DMS79 treated with DMSO at 0.1 percent for 48 hours (cell line): ENCODE data around the gene CBLC.
"Not testable (repeated sequence)": the region's sequence is repeated elsewhere in the genome, so short reads cannot be mapped to it uniquely, and the experiment has no call there.

Experiments used
- DNase-seq: peaks from one replicate; lab custom pipeline; 2025; lab: John Stamatoyannopoulos, UW

The CBLC gene

DNA sequence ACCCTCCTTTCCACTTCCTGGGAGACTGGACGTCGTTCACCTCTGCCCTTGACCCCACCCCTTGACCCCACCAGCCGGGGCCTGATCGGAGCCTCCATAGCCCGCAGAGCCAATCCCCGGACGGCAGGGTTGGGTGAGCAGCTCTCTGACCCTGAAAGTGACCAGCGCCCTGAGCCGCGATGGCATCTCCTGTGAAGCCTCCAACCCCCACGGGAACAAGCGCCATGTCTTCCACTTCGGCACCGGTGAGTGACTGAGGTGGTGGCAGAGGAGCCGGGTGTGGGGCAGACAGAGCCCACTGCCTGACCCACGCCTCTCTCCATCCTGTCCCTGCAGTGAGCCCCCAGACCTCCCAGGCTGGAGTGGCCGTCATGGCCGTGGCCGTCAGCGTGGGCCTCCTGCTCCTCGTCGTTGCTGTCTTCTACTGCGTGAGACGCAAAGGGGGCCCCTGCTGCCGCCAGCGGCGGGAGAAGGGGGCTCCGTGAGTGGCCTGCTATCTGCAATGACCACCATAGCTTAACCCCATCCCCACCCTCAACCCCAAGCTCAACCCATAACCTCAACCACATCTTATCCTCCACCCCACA, 41.6 kb downstream of the CBLC start:
- no peak for DNase-seq

DNA sequence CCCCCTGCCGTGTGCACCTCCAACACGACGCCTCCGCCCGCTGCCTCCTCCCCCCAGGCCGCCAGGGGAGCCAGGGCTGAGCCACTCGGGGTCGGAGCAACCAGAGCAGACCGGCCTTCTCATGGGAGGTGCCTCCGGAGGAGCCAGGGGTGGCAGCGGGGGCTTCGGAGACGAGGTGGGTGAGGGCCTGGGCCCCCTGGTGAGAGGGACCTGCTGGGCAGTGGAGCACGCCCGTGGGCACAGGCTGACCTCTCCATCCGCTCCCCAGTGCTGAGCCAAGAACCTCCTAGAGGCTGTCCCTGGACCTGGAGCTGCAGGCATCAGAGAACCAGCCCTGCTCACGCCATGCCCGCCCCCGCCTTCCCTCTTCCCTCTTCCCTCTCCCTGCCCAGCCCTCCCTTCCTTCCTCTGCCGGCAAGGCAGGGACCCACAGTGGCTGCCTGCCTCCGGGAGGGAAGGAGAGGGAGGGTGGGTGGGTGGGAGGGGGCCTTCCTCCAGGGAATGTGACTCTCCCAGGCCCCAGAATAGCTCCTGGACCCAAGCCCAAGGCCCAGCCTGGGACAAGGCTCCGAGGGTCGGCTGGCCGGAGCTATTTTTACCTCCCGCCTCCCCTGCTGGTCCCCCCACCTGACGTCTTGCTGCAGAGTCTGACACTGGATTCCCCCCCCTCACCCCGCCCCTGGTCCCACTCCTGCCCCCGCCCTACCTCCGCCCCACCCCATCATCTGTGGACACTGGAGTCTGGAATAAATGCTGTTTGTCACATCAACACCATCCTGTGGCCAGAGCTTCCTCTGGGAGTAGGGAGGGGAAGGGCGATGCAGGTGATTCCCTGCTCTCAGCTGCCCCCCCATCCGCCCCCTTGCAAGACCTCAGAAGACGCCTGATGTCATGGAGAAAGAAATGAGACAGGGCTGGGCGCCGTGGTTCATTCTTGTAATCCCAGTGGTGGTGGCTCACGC, 43.2 kb downstream of the CBLC start:
- no peak for DNase-seq

DNA sequence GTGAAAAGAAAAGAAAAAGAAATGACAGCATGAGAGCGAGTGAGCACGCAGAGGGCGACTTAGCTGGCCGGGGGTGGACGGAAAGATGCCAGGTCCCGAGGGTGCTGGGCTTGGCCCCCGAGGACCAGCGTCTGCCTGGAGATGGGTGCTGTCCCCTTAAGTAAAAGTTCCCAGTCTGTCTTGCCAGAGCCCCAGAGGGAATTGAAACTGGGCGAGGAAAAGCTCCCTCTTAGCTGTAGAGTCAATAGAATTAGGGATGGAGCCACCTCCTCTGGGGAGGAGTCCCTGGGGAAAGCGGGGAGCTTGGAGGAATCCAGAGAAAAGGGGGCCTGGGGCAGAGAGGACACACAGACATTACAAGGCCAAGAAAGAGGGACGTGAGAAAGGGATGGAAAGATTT, 44.5 kb downstream of the CBLC start:
- no peak for DNase-seq

DNA sequence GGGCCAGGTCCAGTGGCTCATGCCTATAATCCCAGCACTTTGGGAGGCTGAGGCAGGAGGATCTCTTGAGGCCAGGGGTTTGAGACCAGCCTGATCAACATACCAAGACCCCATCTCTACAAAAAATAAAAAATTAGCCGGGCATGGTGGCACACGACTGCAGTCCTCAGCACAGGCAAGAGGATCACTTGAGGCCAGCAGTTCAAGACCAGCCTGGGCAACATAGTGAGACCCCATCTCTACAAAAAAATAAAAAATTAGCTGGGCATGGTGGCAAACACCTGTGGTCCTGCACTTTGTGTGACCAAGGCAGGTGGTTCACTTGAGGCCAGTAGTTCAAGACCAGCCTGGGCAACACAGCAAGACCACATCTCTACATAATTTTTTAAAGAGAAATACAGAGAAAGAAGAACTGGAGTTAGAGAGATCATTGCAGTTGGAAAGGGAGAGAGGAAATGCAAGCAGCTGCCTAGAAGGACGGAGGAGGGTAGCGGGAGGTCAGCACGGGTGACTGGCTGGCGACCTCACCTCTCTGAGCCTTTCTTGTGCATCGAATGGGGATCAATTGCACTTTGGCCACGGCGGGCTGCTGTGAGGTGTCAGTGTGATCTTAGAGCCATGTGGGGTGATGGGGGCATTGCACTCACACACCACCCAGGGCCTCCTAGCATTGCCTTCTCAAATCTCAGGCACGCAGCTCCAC, 45.1 kb downstream of the CBLC start:
- no peak for DNase-seq

DNA sequence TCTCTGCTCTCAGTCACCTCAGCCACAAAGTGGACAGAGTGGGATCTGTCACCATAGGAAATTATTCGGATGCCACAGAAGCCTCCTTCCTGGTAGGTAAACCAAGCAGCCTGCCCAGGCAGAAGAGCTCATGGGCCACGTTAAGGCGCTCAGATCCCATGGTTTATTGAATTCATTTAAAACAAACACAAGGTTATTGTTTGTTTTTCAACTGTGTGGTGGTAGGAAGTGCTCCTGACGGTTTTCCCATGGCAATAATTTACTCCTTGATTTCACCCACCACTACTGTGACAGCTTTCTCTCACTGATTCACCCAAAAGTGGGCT, 45.6 kb downstream of the CBLC start:
- DNase-seq = no peak

DNA sequence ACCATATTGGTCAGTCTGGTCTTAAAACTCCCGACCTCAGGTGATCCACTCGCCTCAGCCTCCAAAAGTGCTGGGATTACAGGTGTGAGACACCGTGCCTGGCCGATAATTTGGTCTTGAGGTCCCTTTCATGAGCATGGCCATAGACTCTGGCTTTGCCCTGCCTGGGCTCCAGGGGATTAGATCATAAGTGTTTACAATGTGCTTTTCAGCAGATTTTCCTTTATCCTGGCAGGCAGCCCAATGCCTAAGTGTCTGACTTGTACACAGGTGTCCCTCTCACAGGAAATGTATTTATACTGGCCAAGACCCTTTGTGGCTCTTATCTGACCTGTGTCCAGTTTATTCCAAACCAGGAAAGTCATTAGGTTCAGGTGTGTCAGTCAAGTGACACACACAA, 47.1 kb downstream of the CBLC start:
- peak; percentile 77 for DNase-seq

DNA sequence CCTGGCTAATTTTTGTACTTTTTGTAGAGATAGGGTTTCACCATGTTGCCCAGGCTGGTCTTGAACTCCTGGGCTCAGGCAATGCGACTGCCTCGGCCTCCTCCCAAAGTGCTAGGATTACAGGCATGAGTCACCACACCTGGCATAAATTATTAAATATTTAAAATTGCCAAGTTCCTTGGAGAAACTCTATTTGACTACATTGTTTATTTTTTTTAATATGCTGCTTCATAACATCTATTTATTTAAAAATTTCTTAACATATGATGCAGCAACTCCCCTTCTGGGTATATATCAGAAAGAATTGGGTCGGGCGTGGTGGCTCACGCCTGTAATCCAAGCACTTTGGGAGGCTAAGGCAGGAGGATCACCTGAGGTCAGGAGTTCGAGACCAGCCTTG, 55.2 kb downstream of the CBLC start:
- DNase-seq = not testable (repeated sequence)

DNA sequence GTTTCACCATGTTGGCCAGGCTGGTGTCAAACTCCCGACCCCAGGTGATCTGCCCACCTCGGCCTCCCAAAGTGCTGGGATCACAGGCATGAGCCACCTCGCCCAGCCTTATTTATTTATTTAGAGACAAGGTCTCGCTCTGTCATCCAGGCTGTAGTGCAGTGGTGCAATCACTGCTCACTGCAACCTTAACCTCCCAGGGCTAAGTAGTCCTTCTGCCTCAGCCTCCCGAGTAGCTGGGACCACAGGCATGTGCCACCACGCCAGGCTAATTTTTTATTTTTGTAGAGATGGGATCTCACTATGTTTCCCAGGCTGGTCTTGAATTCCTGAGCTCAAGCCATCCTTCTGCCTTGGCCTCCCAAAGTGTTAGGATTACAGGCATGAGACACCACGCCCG, 56.7 kb downstream of the CBLC start:
- DNase-seq = not testable (repeated sequence)

DNA sequence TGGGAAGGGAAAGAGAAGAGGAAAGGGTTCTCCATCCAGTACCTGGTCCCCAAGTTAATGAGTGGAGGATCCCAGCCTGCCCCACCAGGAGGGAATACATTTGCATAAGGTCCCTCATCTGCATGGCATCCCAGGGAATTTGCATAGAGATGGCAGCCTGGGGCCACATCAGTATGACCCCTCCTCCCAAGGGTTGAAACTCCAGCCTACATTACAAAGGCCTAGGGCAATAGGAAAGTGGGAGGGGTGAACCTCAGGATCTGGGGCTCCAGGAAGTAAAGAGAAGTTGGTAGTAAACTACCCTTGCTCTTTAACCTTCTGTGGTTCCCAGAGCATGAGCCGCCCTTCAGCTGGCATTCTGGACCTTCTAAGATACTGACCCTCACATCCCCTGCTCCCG, 61.6 kb downstream of the CBLC start:
- DNase-seq = no peak

DNA sequence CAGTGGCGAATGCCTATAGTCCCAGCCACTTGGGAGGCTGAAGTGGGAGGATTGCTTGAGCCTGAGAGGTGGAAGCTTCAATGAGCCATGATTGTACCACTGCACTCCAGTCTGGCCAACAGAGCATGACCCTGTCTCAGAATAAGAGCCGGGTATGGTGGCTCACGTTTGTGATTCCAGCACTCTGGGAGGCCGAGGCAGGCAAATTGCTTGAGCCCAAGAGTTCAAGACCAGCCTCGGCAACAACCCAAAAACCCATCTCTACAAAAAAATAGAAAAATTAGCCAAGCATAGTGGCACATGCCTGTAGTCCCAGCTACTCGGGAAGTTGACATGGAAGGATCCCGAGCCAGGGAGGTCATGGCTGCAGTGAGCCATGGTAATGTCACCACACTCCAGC, 63.1 kb downstream of the CBLC start:
- peak; percentile 2 for DNase-seq

DNA sequence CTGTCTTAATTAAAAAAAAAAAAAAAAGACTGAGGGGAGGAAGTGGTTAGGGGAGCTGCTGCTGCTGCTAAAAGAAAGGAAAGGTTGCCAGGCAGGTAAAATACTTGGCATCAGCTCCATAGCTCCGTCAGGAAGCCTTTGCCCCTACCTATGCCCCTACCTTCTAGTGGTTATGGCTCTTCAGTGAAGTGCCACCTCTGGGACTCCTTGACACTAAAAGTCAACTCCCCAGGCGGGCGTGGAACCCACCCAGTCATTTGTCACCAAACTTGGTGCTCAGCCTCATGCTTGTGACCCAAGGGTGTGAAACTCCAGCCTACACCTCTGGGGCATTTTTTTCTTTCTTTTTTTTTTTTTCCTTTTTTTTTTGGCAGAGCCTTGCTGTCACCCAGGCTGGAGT, 63.5 kb downstream of the CBLC start:
- DNase-seq = peak; percentile 42

DNA sequence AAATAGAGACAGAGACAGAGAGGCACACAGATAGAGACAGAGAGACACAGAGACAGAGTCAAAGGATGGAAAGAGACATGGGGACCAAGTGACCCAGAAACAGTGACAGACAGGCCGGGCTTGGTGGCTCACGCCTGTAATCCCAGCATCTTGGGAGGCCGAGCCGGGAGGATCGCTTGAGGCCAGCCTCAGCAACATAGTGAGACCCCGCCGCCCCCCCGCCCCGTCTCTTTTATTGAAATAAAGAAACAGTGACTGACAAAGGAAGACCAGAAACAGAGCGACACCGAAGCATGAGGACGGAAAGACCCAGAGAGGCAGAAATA, 67.6 kb downstream of the CBLC start:
- DNase-seq = no peak

DNA sequence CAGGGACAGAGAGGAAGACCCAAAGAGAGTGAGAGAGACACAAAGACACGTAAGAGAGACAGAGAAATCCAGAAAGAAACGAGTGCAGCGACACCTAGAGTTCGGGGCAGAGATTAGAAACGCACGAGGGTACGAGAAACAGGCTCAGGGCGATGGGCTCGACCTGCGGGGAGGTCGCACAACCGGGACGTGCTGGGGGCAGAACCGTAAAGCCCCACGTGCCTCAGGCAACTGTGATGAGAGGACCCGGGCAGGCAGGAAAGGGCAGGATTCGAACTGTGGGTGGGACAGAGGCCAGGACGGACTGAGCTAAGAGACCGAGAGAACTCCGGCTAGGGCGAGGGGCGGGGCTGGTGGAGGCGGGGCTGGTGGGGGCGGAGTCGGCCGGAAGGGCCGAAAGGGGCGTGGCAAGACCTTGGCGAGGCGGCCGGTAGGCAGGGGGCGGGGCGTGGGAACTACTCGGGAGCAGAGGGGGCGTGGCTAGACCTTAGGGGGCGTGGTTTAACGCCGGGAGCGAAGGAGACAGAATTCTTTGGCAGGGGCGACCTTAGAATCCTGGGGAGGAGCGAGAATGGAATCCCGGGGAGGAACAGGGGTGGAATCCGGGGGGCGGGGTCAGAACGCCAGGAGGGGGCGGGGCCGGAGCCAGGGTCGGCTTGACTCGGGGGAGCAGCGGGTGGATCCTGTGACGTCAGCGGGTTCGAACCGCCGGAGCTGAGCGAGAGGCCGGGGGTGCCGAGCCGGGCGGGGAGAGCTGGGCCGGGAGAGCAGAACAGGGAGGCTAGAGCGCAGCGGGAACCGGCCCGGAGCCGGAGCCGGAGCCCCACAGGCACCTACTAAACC, 68.1 kb downstream of the CBLC start, which contains the start of gene NECTIN2:
NECTIN2 (plus strand) TSS at position 686 of the 843 bp plus-strand sequence. CDS start 229 bp downstream, outside the sequence.
- peak; percentile 89 for DNase-seq

DNA sequence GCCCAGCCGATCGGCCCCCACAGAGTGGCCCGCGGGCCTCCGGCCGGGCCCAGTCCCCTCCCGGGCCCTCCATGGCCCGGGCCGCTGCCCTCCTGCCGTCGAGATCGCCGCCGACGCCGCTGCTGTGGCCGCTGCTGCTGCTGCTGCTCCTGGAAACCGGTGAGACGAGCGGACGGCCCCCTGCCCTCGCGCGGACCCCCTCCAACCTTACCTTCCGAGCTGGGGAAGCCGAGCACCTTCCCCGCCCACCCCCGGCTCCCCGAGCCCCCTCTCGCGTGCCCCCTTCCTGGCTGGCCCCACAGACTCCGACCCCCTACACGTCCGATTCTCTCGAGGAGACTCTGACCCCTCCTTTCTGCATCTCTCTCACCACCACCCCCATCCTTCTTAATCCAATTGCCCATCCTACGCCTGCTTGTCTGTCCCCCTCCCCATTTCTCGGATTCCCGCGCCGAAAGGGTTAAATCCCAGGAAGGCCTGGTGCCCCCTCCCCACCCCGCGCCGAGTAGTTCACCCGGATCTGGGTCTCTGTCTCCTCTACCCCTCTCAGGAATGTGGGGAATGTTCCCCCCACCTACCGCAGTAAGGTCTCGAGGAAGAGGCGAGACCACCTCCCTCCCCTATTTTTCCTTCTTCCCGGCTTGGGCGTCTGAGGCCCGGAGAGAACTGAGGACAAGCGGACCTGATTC, 68.9 kb downstream of the CBLC start:
- DNase-seq = peak; percentile 4

DNA sequence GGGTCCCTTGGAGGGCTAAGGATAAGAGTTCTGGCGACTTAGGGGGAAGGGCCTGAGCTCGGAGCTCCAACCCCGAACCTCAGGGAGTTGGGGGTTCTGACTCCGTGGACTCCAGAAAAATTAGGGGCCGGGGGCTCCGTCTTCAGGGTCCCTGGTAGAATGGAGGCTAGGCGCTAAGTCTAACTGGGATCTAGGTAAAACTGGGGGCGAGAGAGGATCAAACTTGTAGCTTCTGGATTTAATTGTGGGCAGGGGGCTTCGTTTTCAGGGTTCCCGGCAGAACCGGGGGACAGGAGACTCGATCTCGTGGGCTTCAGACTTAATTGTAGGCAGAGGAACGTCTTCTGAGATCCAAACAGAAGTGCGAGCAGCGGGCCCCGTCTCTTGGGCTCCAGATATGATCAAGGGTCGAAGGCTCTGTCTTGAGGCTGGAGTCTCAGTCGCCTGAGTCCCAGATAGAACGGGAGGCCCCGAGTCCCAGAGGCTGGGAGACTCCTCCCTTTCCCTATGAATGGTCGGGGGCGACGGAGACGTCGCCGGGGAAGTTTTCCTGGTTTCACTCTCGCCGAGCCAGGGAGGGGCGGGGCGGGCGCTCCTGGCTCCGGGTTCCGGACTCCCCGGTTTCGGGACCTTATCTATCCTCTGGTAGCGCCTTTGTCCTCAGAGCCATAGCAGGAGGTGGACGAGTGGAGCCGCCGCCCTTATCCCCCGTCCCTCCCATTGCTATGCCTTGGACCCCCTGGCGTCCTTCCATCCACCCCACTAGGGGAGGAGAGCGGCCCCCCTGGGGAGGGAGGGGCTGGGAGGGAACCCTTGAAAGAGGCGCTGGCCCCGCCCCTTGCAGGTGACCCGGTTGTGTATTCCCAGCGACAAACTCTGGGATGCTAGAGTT, 69.7 kb downstream of the CBLC start:
- peak; percentile 23 for DNase-seq

DNA sequence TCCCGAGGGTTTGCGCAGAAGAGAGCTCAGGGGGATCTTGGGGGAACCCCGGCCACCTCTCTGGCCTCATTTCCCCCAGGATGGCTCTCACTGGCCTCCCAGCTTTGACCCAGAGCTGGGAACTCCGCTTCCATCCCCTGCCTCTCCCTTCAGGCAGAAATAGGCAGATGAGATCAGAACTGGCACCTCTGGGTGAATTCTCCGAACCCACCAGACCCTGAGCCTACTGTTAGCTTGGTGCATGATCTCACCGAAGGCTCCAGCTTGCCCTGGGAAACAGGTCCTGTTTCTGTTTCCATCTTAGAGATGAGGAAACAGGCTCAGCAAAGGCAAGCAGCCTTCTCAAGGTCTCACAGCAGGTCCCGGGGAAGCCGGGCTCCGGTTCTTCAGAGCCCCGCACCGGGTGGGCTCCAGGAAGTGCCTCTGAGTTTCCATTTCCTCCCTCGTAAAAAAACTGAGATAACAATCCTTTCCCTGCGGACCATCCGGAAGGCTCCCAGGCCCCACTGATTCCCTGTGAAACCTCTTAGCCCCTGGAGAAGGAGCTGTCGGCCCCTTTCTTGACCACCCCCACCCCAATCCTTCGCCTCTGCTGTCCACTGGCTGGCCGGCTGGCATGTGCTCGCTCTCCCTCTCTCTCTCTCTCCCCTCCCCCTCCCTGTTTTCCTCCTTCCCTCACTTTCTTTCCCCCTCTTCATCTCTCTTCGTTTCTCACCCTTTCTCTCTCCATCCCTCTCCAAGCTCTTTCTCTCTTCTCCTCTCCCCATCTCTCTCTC, 70.5 kb downstream of the CBLC start:
- DNase-seq = no peak

DNA sequence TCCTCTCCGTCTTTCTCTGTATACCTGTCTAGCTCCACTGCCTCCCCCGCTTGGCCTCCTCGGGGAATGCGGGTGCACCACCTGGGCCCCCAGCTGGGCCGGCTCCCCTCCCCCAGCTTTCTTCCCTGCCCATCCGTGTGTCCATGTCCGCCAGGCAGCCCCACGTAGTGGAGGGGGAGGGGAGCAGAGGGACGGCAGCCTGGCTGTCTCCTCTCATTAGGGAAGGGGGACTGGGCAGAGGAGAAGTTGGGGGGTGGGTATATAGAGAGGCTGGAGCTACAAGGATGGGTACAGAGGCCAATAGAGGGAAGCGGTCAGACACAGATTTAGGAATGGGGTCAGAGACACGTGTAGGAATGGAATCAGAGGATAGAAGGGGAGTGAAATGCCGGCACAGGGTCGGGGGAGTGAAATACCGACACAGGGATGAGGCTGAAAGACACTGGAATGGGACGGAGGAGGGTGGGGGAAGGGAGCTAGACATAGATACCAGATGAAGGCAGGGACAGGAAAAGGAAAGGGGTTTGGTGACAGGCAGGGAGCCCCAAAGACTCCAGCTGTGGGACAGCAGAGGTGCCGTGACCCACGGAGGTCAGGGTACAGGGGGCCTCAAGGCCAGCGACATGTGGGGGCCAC, 71.2 kb downstream of the CBLC start:
- DNase-seq = no peak
